HG03457 (cell line): Measurements from ENCODE around the gene PCNA.
"Not testable (repeated sequence)": the region's sequence is repeated elsewhere in the genome, so short reads cannot be mapped to it uniquely, and the experiment has no call there.

ENCODE experiments used
- ATAC-seq: cut with Tn5 transposase; IDR thresholded peaks from one replicate; pipeline ENCODE4 v1.9.1; 2021; ENCODE audit warnings: moderate number of reproducible peaks; ENCODE audit not compliant: unreplicated experiment

The PCNA gene

DNA sequence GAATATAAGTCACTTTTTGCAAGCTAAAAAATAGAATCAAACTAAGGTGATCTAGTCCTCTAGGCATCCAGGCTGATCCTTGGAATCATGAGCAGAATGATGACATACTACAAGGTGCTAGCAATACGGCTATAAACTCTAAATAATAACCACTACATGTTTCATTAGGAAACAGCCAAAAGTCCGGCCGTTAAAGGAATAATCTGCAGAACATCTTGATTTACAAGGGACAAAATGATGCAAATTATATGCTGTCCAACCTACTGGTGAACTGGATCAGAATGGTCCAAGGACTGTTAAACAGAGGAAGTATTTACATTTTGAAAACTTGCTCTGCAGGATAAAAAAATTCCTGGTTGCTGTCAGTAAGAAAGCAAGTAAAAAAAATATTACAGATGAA lies 19.8 kb downstream of the PCNA start:
- ATAC-seq: not testable (repeated sequence)

DNA sequence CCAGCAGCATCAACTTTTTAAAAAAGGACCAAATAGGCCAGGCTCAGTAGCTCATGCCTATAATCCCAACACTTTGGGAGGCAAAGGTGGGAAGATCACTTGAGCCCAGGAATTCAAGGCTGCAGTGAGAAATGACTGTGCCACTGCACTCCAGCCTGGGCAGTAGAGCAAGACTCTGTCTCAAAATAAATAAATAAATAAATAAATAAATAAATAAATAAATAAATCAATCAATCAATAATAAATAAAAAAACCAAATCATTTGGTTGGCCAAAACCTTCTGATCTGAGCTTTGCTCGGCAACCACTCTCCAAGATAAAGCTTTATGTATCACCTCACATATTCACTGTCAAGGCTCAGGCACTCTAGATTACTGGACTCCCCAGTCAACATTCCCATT lies 20.7 kb downstream of the PCNA start:
- ATAC-seq: not testable (repeated sequence)

DNA sequence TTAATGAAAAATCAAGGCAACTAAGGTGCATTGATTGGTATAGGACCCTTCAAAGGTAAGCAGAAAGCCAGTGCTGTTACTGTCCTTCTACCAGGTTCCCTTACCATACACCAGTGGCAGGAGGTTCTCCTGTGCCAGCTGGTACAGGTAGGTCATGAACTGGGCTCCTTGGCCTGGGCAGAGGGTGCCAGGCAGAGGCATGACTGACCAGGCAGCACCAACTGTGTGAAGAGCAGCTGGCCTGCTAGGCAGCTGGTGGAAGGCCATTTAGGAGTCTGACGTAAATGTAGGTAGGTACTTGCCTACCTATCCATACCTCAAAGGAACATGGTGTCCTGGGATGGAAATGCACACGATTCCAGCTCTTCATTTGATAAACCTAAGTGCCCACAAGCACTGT lies 23.3 kb downstream of the PCNA start:
- no peak for ATAC-seq

- ATAC-seq: no peak
Observed at GRCh38 chr20:5095931-5096330, 23.8 kb downstream of the PCNA start.

DNA sequence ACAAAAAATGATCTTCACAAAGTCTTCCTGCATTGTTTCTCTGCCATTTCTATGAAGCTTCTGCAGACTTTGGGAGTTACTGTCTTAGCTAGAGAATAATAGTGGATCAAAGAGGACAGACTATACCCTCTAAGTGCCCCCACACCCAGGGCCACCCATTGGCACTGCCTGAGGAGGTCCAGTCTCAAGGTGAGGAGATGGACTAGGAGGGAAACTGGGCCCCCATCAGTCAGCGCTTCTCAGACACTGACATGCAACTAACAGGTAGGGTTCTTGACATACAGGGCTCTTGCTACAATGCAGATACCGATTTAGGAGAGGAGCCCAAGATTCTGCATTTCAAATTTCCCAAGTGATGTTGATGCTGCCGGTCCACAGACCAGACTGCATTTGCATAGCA lies 24.3 kb downstream of the PCNA start:
- no peak for ATAC-seq

- ATAC-seq: no peak
Observed at GRCh38 chr20:5092765-5093339, 26.9 kb downstream of the PCNA start.

DNA sequence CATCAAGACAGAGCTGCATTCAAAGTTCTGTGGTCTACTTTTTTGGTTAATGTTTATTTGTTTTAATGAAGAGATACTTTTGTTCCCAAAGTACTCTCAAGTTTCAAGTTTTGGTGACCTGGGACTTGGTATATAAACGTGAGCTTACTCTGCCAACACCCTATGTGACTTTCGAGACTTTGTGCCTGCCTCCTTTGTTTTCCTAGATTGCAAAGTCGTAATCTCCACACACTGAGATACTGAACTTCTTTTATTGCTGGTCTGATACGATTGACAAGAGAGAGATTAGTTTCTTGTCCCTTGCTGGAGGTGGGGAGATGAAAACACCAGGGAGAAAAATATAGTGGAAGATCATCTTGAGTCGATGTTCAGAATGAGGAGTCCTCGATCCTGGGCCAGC lies 27.9 kb downstream of the PCNA start:
- no peak for ATAC-seq

- ATAC-seq: no peak
Observed at GRCh38 chr20:5090191-5090590, 29.6 kb downstream of the PCNA start.

DNA sequence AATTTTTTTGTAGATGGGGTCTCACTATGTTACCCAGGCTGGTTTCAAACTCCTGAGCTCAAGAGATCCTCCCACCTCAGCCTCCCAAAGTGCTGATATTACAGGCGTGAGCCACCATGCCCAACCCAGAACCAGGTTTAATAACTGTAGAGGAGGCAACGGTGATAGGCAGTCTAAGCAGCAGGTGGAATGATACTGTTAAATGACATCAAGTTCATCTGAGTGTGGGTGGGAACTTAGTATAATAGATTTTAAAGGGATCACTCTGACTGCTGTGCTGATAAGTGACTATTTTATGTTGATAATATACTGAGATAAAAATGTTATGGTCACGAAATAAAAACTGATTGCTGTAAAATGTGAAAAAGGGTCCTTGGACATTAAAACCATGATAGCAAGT lies 31.1 kb downstream of the PCNA start:
- ATAC-seq: no peak

GRCh38 chr20:5085380-5085779 lies 34.4 kb downstream of the PCNA start:
- no peak for ATAC-seq

- ATAC-seq: no peak
Observed at GRCh38 chr20:5080384-5080877, 39.3 kb downstream of the PCNA start.

- ATAC-seq: peak; percentile 95
Observed at GRCh38 chr20:5078399-5078958, 41.3 kb downstream of the PCNA start.

DNA sequence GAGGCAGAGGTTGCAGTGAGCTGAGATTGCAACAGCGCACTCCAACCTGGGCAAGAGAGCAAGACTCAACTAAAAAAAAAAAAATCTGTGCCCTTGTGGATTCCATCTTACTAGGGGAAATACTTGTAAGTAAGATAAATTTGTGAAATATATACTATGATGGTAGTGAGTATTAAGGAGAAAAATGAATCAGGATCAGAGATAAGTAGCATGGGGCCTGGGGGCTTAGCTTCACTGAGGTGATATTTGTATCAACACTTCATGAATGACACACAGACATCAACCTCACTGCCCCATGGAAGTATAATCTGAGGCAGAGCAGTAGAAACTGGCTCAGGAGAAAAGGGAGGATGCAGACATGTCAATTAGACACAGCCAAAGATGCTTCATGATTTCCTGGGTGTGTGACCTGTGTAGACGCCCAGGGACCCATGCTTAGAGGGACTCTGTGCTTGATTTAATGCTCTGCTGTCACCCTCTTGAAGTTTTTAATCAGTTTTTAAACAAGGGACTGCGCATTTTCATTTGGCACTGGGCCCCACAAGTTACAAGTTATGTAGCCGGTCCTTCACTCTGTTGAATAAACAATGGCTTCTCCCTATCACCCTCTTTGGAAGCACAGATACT lies 41.9 kb downstream of the PCNA start:
- ATAC-seq: no peak

DNA sequence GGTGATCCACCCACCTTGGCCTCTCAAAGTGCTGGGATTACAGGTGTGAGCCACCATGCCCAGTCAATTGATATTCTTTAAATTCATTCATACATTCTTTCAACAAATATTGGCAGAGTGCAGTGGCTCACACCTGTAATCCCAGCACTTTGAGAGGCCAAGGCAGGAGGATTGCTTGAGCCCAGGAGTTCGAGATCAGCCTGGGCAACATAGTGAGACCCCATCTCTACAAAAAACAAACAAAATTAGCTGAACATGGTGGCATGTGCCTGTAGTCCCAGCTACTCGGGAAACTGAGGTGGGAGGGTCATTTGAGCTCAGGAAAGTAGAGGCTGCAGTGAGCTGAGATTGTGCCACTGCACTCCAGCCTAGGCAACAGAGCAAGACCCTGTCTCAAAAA lies 42.8 kb downstream of the PCNA start:
- not testable (repeated sequence) for ATAC-seq

GRCh38 chr20:5074232-5074674 lies 45.5 kb downstream of the PCNA start:
- no peak for ATAC-seq

GRCh38 chr20:5073660-5074231 lies 46.0 kb downstream of the PCNA start:
- no peak for ATAC-seq

- no peak for ATAC-seq
Observed at GRCh38 chr20:5072756-5073659, 46.8 kb downstream of the PCNA start.

DNA sequence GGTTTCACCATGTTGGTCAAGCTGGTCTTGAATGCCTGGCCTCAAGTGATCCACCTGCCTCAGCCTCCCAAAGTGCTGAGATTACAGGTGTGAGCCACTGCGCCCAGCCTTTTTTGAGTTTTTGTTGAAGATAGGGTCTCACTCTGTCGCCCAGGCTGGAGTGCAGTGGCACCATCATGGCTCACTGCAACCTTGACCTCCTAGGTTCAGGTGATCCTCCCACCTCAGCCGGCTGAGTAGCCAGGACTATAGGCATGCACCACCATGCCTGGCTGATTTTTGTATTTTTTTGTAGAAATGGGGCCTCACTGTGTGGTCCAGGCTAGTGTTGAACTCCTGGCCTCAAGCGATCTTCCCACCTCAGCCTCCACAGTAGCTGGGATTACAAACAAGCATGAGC lies 47.8 kb downstream of the PCNA start:
- not testable (repeated sequence) for ATAC-seq

- ATAC-seq: no peak
Observed at GRCh38 chr20:5070570-5070969, 49.2 kb downstream of the PCNA start.

GRCh38 chr20:5070081-5070480 lies 49.7 kb downstream of the PCNA start:
- no peak for ATAC-seq

DNA sequence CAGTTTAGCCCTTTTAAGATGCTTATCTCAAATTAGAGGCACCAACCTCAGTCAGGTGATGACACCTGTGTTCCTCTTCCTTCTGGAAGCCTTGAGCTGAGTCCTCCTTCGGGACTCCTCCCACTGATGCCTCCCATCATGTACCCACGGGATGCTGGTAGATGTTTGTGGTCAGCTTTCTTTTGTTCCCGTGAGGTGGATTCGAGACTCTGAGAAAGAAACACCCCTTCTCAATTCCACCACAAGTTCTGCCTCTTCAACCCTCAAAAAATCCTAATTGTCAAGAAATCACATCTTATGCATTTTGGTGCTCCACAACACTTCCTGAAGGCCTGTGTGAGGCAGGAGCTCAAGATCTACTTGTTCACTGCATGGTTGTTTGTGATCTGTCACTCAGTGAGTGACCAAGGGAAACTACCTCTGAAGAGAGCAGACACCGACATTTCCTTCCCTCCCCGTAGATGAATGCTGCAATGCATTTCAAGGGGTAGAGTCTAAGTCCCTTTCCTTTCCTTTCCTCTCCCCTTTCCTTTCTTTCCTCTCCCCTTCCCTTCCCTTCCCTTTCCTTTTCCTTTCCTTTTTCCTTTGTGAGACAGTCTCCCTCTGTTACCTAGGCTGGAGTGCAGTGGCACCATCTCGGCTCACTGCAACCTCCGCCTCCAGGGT lies 50.5 kb downstream of the PCNA start:
- ATAC-seq: no peak
